ENCODE measurements around the gene PIP4K2C.

The PIP4K2C gene

DNA sequence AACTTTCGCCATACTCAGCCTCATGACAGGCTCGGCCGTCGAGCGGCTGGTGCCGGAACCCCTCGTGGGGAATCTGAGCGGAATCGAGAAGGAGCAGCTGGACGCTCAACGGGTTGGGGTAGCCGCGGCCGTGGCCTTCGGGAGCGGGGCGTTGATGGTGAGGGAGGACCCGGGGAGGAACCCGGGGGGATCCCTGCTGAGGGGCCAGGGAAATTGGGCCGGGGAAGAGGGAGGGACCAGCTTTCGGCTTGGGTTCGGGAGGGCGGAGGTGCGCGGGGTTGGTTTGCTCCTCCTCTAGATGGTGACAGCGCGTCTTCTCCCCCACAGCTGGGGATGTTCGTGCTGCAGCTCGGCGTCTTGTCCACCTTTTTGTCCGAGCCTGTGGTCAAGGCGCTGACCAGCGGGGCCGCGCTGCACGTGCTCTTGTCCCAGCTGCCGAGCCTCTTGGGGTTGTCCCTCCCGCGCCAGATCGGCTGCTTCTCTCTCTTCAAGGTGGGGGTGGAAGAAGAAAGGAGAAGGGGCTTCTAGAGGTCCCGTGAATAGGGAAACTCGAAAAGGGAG lies 30.0 kb downstream of the PIP4K2C start:
- in situ Hi-C loops (cut with MboI; ENCODE audit: low sequenced_read_pairs): no loop called here

DNA sequence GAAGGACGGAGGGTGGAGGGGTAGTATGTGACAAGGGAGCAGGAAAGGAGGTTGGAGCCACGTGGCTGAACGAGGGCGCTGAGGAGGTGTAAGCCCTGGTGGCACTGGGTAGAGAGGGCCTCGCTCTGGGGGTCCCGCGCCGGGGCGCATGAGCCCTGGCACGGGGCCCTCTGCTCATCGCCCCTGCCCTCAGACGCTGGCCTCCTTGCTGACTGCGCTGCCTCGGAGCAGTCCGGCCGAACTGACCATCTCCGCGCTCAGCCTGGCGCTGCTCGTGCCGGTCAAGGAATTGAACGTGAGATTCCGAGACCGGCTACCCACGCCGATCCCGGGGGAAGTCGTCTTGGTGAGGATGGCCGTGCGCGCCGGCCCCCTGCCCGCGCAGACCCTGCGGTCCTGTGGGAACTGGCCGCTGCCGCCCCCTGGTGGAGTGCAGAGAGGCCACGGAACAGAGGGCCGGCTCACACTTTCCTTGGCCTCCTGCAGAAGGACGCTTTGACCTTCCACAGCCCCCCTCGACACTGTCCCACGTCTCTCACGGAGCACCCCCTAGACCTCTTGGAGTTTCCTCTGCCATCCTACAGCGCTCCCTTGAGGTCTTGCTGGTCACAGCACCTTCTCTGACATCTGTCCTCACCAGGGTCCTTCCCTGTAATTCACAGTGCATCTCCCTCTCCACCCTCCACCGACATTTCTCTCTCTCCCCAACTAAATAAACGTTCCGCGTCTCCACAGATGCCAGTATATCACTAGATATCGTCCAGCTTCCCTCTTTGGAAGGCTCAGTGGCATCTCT lies 30.7 kb downstream of the PIP4K2C start:
- in situ Hi-C loops (cut with MboI; ENCODE audit: low sequenced_read_pairs): no loop called here

DNA sequence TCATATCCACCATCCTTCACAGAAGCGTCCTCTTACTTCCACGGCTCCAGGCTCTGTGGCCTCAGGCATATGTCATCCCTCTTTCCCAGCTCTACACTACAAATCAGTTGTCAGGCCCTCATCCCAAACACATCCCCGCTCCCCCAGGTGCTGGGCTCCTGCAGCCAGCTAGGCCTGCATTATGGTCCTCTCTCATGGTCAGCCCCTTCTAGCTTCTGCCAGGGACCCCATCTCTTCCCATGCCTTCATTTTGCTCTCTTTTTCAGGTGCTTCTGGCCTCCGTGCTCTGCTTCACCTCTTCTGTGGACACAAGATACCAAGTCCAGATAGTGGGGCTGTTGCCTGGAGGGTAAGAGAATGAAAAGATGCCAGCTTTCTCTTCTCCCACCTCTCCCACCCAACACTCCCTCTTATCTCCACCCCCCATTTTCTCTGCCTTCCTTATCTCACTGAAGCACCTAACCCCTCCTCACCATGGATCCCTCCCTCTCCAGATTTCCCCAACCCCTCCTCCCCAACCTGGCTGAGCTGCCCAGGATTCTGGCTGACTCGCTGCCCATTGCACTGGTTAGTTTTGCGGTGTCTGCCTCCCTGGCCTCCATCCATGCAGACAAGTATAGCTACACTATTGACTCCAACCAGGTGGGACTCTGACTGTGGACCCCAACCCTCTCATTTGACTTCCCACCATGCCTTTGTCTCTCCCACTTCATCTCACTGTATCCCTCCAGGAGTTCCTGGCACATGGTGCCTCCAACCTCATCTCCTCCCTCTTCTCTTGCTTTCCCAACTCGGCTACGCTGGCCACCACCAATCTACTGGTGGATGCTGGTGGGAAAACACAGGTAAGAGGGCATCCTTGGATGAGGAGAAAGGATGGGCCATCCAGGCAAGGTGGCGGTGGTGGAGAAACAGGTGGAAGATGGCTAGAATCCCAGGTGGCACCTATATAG lies 31.6 kb downstream of the PIP4K2C start:
- in situ Hi-C loops (cut with MboI; ENCODE audit: low sequenced_read_pairs): no loop called here

DNA sequence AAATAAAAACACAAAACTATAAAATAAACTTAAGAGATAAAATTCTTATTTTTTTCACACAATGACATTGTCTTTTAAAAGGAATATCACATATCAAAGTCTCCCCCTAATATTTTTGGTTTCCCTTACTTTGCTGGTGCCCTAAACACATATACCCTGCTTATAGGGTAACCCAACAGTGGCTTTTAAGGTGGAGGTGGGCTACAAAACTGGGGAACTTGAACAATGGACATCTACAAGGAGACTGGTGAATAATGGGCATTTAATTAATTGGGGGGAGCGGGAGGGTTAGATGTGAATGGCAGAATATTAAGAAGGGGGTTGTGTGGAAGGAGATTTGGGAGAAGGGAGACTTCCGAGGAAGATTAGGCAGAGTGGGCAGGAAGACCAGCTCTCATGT lies 32.4 kb downstream of the PIP4K2C start:
- in situ Hi-C loops (cut with MboI; ENCODE audit: low sequenced_read_pairs): no loop called here

DNA sequence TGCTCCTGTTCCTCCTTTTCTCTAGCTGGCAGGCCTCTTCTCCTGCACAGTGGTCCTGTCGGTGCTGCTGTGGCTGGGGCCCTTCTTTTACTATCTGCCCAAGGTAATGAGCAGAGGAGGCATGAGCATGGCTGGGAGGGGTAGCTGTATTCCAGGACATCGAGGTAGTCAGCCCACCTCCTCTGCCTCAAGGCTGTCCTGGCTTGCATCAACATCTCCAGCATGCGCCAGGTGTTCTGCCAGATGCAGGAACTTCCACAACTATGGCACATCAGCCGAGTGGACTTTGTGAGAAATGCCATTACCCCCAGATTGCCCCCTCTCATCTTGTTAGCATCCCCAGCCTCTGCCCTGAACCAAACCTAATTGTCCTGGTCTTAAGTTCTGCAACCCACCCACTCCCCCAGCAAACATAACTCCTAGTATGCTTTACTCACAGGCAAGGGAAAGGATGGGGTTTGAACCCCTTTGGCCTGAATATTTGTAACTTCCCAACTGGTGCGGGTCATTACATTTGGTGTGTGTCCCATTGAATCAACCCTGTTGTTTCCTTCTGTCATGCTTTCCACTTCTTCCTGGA lies 32.9 kb downstream of the PIP4K2C start:
- in situ Hi-C loops (cut with MboI; ENCODE audit: low sequenced_read_pairs): no loop called here

DNA sequence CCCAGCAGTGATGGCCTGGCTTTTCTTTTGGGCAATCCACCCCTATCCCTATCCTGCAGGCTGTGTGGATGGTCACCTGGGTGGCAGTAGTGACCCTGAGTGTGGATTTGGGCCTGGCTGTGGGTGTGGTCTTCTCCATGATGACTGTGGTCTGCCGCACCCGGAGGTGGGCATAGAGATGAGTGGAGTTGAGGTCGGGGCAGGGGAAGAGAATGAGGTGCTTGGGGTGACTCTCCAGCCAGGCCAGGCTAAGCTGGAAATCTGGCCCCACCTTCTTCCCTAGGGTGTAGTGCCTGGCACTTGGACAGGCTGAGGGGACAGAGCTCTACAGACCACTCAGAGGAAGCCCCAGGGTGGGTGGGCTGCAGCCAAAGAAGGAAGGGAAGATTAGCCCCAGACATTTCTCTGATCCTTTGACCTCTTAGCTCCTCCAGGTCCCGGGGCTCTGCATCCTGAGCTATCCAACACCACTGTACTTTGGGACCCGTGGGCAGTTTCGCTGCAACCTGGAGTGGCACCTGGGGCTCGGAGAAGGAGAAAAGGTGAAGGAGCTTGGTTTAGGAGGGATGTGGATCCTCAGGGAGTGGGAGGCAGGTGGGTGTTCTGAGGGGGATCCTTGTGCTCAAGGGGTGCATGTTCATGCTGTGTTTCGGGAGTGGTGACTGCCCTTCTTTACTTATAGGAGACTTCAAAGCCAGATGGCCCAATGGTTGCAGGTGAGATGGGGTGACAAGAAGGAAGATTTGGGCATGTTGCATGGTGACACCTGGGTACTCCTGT lies 33.6 kb downstream of the PIP4K2C start:
- in situ Hi-C loops (cut with MboI; ENCODE audit: low sequenced_read_pairs): no loop called here

DNA sequence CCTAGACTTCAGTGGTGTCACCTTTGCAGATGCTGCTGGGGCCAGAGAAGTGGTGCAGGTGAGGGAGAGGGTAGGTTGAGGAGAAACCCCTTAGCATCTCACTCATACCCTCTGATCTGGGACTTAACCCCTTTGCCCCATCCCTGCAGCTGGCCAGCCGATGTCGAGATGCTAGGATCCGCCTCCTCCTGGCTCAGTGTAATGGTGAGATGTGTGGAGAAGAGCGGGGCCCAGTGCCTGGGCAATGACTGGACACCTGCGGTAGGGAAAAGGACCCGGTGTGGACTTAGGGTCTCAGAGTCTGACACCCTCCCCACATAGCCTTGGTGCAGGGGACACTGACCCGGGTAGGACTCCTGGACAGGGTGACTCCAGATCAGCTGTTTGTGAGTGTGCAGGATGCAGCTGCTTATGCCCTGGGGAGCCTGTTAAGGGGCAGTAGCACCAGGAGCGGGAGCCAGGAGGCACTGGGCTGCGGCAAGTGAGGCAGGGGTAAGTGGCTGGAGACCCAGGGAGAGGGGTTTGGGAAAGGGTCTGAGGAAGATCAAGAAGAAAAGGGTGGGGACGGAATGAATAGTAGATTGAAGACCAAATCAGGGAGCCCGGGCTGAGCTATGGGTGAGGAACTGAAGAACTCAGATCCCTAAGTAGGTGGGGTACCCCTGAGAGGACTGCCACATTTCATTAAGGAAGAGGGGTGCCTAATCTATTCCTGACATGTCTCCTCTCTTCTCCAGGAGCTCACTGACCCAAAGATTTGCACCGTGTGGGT lies 34.5 kb downstream of the PIP4K2C start:
- in situ Hi-C loops (cut with MboI; ENCODE audit: low sequenced_read_pairs): no loop called here

DNA sequence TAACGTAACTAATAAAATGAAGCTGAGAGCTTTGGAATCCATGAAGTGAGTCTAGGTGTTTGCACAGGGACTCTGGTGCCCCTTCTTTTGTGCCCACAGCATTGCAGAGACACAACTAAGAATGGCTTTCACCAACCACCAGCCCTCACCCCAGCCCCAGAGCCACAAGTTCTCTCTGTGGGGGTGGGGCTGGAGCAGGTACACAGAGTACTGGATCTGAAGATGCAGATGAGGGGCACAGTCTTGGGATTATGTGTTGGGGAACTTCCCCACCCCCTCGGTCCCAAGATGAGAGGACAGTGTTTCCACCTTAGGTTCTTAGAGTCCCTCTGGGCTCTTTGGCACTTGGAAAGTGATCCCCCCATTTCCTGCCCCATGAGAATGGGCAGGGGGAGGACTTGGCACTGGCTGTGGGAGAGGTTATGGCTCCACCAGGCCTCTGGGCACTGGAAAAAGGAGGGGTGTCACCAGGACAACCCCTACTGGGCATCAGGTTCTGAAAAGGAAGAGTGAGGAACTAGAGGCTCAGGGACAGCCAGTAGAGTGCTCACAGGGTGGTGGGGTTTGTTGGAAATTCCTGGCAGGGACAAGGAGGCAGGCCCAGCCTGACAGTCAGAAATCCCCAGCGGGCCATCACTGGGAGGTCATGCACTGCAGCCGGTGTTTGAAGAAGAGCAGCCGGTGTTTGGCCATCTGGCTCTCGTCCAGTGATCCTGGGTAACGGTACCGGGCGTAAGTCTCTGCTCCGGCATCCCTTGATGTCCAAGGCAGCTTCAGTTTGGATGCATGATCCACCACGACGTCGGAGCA lies 35.3 kb downstream of the PIP4K2C start:
- in situ Hi-C loops (cut with MboI; ENCODE audit: low sequenced_read_pairs): no loop called here

DNA sequence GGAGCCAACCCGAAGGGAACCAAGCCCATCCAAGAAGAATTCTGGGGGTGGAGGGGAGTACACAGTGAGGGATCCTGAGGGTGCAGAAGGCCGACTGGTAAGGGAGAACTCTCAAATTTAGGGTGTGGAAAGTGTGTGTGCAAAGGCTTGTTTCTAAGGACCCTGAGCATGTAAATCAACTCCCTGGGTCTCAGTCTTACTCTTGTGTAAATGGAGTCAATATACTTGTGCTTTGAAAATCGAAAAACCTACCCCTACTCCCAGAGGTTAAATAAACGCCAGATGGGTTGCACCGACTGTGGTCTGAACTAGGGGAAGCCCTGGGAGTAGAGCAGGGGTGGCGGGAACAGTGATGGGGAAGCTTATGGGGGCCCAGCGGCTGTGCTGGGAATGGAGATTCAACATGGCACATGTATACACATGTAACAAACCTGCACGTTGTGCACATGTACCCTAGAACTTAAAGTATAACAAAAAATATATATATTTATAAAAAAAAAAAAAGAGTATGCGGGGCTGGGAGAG lies 36.0 kb downstream of the PIP4K2C start:
- in situ Hi-C loops (cut with MboI; ENCODE audit: low sequenced_read_pairs): no loop called here

DNA sequence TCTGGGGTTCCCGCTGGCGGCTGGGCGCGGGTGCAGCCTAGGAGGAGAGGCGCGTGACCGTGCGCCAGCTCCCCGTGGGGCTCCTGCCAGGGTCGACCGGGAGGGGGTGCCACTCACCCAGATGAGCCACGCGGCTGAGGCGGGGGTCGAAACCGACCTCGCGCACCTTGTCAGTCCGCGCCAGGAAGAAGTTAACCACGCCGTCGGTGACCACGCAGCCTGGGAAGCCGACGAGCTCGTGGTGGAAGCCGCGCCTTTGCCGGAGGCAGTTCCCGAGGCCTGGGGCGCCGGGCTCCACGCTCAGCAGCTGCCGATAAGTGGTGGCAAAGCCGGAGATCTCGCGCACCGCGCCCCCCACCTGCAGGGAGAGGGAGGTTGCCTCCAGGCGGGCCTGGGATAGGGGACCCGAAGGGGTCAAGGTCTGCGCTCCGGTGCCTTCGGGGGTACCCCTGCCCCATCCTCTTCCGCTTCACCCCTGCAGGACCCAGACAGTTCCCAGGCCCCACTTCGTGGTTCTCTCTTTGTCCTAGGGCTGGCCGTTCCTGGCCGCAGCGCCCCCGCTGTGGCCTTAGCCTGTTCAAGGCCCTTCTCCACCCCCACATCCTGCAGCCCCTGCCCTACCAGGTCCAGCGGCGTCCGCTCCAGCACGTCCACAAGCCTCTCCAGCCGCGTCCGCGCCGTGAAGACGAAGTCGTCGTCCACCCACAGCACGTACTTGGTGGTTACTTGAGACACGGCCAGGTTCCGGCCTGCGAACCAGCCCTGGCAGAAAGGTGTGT lies 36.7 kb downstream of the PIP4K2C start:
- in situ Hi-C loops (cut with MboI; ENCODE audit: low sequenced_read_pairs): no loop called here

DNA sequence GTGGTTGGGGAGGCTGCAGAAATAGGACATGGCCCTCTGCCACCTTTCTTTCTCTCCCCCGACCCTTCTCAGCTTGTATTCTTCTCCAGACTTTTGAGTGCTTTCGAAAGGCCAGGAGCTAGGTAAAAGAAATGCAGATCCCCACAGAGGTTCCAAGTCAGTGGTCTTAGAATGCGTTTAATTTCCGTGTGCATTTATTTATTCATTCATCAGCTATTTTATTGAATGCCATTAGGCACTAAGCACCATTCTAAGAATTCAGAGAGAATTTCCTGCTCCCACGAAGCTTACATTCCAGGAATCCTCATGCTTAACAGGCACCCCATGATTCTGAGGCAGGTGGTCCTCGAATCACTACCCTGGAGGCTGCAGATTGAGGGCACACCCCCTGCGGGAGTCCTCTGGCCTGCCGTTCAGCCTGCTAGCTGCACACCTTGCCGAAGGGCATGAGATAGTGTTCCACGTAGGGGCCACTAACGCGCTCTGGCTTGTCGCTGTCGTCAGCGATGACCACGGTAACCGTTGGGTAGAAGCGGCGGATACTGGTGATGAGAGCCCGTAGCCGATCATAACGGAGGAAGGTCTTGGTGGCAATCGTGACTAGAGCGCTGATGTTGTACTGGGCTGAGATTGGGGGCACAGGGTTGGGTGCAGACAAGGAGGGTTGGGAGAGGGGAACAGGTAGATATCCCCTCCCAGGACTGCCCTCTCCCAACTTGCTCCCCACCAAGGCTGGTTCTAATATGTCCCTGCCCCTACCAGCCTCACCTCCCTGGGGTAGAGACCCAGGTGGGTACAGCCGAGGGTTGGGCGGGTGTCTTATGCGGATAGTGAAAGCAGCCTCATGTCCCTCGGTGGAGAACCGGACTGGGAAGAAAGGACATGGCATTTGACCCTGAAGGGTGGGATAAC lies 37.5 kb downstream of the PIP4K2C start:
- in situ Hi-C loops (cut with MboI; ENCODE audit: low sequenced_read_pairs): no loop called here

DNA sequence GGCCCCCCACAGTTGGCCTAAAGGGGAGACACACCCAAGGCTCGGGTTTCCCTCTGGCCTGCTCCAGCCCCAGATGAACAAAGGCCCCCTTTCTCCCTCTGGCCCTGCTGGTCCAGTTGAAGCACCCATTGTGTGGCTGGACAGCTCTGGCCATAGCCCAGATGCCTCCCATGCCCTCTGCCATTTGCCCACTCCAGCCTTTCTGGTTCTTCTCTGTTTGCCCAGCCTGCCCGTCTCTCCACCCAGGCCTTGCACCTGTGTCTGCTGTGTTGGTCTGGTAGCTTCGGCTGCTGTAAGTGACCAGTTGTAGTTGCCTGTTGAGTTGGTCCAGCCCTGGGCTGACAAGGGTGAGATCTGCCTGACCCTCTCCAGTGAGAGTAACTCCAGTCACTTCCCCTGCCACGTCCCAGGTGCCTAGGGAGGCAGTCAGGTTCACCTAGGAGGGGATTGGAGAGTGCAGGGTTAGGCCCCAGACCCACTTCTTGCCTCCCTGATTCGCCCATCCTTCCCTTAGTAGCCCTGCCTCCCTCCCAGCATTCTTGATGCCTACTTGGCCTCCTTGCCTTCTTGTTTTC lies 39.0 kb downstream of the PIP4K2C start:
- in situ Hi-C loops (cut with MboI; ENCODE audit: low sequenced_read_pairs): no loop called here

DNA sequence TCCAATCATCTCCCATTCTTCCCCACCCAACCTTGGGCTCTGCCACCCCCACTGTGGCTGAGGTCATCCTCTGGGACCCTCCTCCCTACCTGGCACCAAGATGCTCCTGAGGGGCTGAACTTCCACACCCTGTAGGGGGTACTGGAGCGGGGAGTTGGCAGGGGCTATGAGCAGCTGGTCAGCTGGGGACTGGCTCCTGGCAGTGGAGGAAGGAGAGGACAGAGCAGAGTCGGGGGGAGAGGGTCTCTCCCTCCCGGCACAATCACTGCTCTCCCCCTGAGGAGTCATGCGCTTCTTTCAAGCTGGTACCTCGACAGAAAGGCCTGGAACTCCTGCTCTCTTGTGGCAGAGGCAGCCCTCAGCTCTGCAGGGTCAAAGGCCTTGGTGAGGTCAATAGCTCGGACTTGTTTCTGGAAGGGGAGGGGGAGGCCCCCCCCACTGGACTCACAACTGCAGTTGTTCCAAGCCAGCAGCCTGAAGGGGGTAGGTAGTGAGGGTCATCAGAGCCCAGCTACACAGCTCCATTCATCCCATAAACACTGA lies 40.0 kb downstream of the PIP4K2C start:
- in situ Hi-C loops (cut with MboI; ENCODE audit: low sequenced_read_pairs): no loop called here

DNA sequence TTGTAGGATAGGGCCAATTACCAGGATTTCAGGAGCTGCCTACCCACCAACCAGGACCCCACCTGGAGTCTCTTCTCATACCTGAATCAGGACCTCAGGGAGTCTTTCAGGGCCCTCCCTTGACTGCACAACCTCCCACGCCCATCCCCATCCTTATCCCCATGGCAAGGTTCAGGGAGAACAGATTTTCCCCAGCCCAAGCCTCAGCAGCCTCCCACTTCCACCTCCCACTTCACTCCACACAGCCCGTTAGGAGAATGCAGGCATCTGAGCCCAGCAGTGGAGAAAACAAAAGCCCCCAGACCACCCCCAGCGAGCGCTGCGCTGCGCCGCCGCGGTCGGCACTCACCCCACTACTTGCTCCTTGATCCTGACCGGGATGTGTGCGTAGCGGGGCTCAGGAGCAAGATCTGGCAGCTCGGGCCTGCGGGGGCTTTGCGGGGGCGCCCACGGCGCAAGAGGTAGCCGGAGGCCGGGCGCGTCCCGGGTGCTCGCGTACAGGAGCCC lies 40.6 kb downstream of the PIP4K2C start:
- in situ Hi-C loops (cut with MboI; ENCODE audit: low sequenced_read_pairs): no loop called here

DNA sequence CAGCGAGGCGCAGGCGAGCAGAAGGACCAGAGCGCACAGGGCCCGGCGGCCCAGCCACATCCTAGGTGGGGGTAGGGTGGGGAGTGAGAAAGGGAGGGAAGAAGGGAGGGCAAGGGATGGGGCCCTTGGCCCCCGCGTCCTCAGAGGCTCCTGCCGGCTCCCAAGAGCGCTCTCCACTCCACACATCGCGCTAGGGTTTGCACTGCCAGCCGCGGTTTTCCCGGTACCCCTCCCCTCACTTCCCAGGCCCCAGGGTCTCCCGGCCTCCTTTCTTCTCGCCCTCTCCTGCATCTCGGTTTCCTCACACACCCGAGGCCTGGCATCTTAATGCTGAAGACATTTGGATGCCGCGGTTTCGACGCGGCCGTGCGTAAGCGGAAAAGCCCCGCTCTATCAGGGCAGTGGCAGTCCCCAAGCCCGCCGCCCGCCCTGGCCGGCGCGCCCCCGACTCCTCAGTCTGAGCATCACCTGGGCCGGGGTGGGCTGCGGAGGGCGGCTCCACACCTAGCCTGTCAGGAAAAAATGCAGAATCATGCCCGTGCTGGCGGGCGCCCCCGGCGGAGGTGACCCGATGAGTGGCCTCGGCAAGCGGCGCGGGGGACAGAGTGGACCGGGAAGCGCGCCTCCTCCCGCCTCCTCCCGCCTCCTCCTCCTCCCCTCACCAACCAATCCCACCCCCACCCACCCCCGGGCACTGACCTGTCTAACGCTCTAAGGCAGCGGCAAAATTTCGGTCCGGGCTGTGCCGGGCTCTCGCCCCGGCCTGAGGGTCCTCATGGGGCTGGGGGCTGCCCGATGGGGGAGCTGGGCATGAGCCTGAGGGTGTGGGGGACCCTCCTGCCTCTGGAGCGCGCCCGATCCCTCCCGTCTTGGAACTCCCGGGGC lies 41.3 kb downstream of the PIP4K2C start:
- in situ Hi-C loops (cut with MboI; ENCODE audit: low sequenced_read_pairs): no loop called here
